ENCODE measurements around the gene THEM5. TPM values are rescaled to one million over a fixed set of nuclear protein-coding genes. Genes with fewer than 3 reads are reported as not detected.

THEM5 gene
- polyA plus RNA-seq: 0.42 TPM in 1 of 2 replicates, not detected in the other

GRCh38 chr1:151853411-151853943 lies at the start of gene THEM5:
Gene THEM5 (minus strand): TSS chr1:151853712. CDS start chr1:151853565, 147 bp downstream.

DNA sequence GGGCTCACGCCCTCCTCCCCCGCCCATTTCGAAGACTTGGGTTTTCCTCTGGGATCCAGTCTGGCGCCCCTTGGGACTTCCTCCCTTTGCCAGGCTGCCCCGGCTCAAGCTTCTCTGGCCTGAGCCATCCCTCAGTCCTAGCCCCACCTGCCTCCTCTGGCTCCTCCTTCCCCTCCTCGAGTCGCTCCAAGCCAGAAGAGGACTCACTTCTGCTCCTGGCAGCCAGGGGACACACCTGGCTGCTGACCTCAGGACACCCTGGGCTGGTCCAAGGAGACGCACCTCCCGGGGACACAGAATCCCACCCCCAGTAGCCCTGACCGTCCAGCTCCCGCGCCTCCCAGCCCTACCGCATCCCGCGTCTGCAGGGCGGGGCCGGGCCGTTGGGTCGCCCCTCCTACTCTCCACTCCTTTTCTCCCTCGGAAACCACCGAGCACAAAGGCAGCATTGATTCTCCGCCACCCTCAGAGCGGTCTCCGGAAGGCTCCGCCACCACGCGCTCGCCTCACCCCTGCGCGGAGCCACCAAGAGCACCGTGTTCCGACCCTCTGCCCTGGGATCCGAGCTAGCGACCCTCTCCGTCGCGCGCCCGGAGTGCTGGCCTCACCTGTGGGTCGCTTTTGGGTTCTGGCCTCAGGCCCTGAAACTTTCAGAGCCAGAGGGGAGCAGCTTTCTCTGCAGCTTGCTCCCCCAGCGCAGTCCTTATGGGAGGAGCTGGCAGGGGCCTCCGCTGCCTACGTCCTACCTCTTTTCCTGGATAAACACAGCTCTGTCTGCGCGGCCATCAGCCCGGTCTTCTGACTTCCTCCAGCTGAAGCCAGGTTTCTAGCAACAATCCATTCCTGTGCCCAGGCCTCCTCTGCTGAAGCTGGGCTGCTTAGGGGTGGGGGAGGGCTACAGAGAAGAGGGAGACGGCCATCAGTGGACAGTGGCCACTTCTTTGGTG lies 13.8 kb downstream of the THEM5 start, which contains the start of gene C2CD4D:
TSS of gene C2CD4D (minus strand) at position 364 of the 947 bp plus-strand sequence. CDS start 831 bp downstream, outside the sequence.

DNA sequence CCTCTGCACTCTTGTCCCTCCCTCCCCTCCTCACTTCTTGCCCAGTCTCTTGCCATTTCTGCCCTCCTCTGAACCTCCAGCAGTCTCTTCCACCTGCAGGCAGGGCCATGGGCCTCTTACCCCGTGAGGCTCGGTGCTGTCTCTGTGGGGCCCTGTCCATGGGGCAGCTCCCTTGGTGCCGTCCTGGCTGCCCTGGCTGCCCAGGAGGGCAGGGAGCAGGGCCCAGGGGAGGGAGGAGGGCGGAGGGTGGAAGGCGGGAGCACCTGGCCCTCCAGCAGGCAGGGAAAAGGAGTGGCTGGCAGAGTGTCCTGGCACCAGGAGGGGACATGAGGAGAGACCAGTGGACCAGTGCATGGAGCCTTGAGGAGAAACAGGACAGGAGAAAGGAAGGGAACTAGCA lies 21.9 kb downstream of the THEM5 start, which contains the start of gene RORC:
TSS of gene RORC (minus strand) at position 198 of the 400 bp plus-strand sequence. CDS start at position 160, 38 bp downstream.

GRCh38 chr1:151805066-151805820 lies 48.3 kb downstream of the THEM5 start, which contains the start of gene LINGO4:
Gene LINGO4 (minus strand): TSS chr1:151805419. CDS start chr1:151802704, 2,715 bp downstream.

Other genes with a start within 250 kb of the THEM5 start
- 28.4 and 48.5 TPM in 2 replicates for gene SNX27, start 241.7 kb downstream of the THEM5 start, polyA plus RNA-seq
- 0.09 and 0.17 TPM in 2 replicates for gene CELF3, start 136.9 kb downstream of the THEM5 start, polyA plus RNA-seq
- gene RIIAD1, start 132.2 kb downstream of the THEM5 start, polyA plus RNA-seq: 34.0 and 67.9 TPM in 2 replicates
- 68.3 and 96.2 TPM in 2 replicates for gene MRPL9, start 90.2 kb downstream of the THEM5 start, polyA plus RNA-seq
- gene TDRKH, start 63.2 kb downstream of the THEM5 start, polyA plus RNA-seq: 8.2 and 10.4 TPM in 2 replicates
- 85.0 and 115 TPM in 2 replicates for gene LINGO4, start 48.3 kb downstream of the THEM5 start, polyA plus RNA-seq
- not detected in 2 replicates for gene RORC, start 21.9 kb downstream of the THEM5 start, polyA plus RNA-seq
- 0.14 TPM in 1 of 2 replicates, not detected in the other for gene C2CD4D, start 13.9 kb downstream of the THEM5 start, polyA plus RNA-seq
- 18.5 and 18.7 TPM in 2 replicates for gene THEM4, start 55.8 kb upstream of the THEM5 start, polyA plus RNA-seq
- 8.6 and 13.4 TPM in 2 replicates for gene S100A10, start 140.1 kb upstream of the THEM5 start, polyA plus RNA-seq
- 7.3 TPM in 1 of 2 replicates, not detected in the other for gene S100A11, start 183.3 kb upstream of the THEM5 start, polyA plus RNA-seq
- gene TCHHL1, start 235.4 kb upstream of the THEM5 start, polyA plus RNA-seq: not detected in 2 replicates